Testis (tissue), 2 donors: Measurements from ENCODE around the gene MSMP.

Experiments
- POLR2A ChIP-seq: fragments of 450-650 bp; IDR thresholded peaks from one replicate; pipeline ENCODE4 v1.6.1; 2017; ENCODE audit warnings: antibody characterized with exemption, mild to moderate bottlenecking, moderate library complexity
- TF ChIP-seq, protein P1 (sequence below), 3 experiments: fragments of 450-650 bp in 2 of 3; fragments of 200-600 bp in 1 of 3; sonication (generic) in 1 of 3; IDR thresholded peaks; one replicate each; pipeline ENCODE4 v1.5.1; 2016 to 2019; ENCODE audit warnings: antibody characterized with exemption in 3 of 3, mild to moderate bottlenecking in 2 of 3, moderate library complexity in 1 of 3

DNA sequence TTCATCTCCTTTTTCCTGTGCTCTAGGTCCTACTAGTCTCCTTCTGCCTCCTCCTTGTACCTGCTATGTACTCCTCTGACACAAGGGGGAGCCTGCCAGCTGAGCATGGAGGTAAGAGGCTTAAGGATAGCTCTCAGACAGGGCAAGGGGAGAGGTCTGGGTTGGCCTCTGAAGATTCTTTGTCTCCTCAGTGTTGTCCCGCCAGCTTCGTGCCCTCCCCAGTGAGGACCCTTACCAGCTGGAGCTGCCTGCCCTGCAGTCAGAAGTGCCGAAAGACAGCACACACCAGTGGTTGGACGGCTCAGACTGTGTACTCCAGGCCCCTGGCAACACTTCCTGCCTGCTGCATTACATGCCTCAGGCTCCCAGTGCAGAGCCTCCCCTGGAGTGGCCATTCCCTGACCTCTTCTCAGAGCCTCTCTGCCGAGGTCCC lies 17.9 kb downstream of the MSMP start:
- TF ChIP-seq, protein P1, sequence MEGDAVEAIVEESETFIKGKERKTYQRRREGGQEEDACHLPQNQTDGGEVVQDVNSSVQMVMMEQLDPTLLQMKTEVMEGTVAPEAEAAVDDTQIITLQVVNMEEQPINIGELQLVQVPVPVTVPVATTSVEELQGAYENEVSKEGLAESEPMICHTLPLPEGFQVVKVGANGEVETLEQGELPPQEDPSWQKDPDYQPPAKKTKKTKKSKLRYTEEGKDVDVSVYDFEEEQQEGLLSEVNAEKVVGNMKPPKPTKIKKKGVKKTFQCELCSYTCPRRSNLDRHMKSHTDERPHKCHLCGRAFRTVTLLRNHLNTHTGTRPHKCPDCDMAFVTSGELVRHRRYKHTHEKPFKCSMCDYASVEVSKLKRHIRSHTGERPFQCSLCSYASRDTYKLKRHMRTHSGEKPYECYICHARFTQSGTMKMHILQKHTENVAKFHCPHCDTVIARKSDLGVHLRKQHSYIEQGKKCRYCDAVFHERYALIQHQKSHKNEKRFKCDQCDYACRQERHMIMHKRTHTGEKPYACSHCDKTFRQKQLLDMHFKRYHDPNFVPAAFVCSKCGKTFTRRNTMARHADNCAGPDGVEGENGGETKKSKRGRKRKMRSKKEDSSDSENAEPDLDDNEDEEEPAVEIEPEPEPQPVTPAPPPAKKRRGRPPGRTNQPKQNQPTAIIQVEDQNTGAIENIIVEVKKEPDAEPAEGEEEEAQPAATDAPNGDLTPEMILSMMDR (IDR thresholded peaks at IDR 0.05): peak; percentile 57 to 67 (median 60)
- TF ChIP-seq POLR2A: no peak
